A673 (cell line): ENCODE results near the gene DOCK1. TPM values are rescaled to one million over a fixed set of nuclear protein-coding genes. Genes with fewer than 3 reads are reported as not detected.

Source experiments
- BruUV-seq: library from RNA; stranded (reverse); fragments of 400-500 nt; replicated peaks from 2 replicates; lab custom pipeline; 2021; lab: Mats Ljungman, UMichigan
- CTCF ChIA-PET: fragments of 300-600 bp; sonication (Branson Sonifier 250); formaldehyde crosslinking; loops from one replicate; lab custom pipeline; 2022; ENCODE audit warnings: antibody characterized with exemption; lab: Charles Lee
- POLR2A ChIA-PET: fragments of 300-600 bp; sonication (Branson Sonifier 250); formaldehyde crosslinking; loops from one replicate; lab custom pipeline; 2022; ENCODE audit warnings: antibody characterized with exemption; ENCODE audit not compliant: low non-redundant PET; lab: Charles Lee
- DNase-seq: peaks from one replicate; pipeline ENCODE4 v3.0.0-alpha.2; 2015; ENCODE audit warnings: low spot score
- H3K27ac ChIP-seq: fragments of 200-600 bp; sonication (generic); 2 replicates; pipeline ENCODE4 v1.5.1; 2016; ENCODE audit warnings: mixed run types, low read depth, mild to moderate bottlenecking, mixed read lengths, antibody characterized with exemption, low read length; ENCODE audit not compliant: poor library complexity, severe bottlenecking
- H3K27me3 ChIP-seq: fragments of 200-600 bp; sonication (generic); replicated peaks from 2 replicates; pipeline ENCODE4 v1.6.1; 2017; ENCODE audit warnings: mixed run types, low read depth, mild to moderate bottlenecking, mixed read lengths, antibody characterized with exemption, low read length; ENCODE audit not compliant: insufficient read depth, poor library complexity
- H3K36me3 ChIP-seq: fragments of 200-600 bp; sonication (generic); 2 replicates; pipeline ENCODE4 v1.6.1; 2016; ENCODE audit warnings: mixed run types, mild to moderate bottlenecking, mixed read lengths, antibody characterized with exemption, low read length; ENCODE audit not compliant: insufficient read depth, poor library complexity, severe bottlenecking
- H3K4me1 ChIP-seq: fragments of 200-600 bp; sonication (generic); 2 replicates; pipeline ENCODE4 v1.6.1; 2017; ENCODE audit warnings: mixed run types, mild to moderate bottlenecking, mixed read lengths, antibody characterized with exemption, low read length; ENCODE audit not compliant: insufficient read depth, poor library complexity, severe bottlenecking
- H3K4me3 ChIP-seq: fragments of 200-600 bp; sonication (generic); 2 replicates; pipeline ENCODE4 v1.5.1; 2016; ENCODE audit warnings: low read depth, mixed run types, mild to moderate bottlenecking, mixed read lengths, low read length; ENCODE audit not compliant: poor library complexity, severe bottlenecking
- H3K9me3 ChIP-seq: fragments of 200-600 bp; sonication (generic); 2 replicates; pipeline ENCODE4 v1.6.1; 2016; ENCODE audit warnings: mixed run types, low read depth, mild to moderate bottlenecking, mixed read lengths, antibody characterized with exemption, low read length; ENCODE audit not compliant: poor library complexity, severe bottlenecking
- EZH2 ChIP-seq: fragments of 200-600 bp; sonication (generic); IDR thresholded peaks from 2 replicates; pipeline ENCODE4 v1.6.1; 2017; ENCODE audit warnings: borderline replicate concordance, low read depth, mild to moderate bottlenecking, mixed read lengths, antibody characterized with exemption, low read length; ENCODE audit not compliant: poor library complexity, severe bottlenecking
- intact Hi-C: fragments of 100-400 bp; cut with micrococcal nuclease; formaldehyde crosslinking; loops from one replicate; pipeline ENCODE4 v1.10.0; 2022; ENCODE audit not compliant: unreplicated experiment
- total RNA-seq: library from RNA; stranded (reverse); gene quantifications from 2 replicates; pipeline ENCODE4 v1.2.3, GENCODE V29; 2021
- TF ChIP-seq, protein P1 (sequence below): fragments of 300-800, 200-600 bp; sonication (generic); conservative IDR thresholded peaks from 2 replicates; pipeline ENCODE4 v1.5.1; 2017; ENCODE audit warnings: low read depth, mild to moderate bottlenecking, antibody characterized with exemption, low read length, moderate library complexity, mixed read lengths

DOCK1 gene
- total RNA-seq, 1 experiment from 2014 or later: 30.7 TPM

DNA sequence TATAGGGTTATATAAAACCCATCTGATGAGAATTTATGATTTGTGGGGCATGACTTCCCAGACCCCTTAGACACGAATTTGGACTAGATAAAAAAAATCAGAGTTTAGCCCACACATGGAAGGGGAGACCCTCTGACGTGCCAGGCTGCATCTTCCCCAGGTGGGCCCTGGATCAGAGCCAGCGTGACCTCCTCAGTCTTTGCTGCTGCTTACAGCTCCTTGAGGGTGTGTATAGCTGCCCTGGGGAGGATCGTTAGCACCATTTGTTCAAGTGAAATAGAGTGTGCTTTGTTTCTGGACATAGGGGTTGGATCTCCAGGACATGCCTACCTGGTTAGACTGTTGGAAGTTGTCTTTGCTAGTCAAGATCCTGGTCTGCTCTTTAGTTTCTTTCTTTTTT is 54.2 kb downstream of the DOCK1 start:
- CTCF ChIA-PET: no interaction called here
- Histone ChIP-seq H3K36me3 (no peaks in the 10 kb centered on the region), H3K4me3 (no peak overlapping the region), H3K27ac (no peak overlapping the region), H3K4me1 (peaks cover 5% of the 10 kb centered on the region), H3K27me3 (no peaks in the 10 kb centered on the region), H3K9me3 (no peaks in the 10 kb centered on the region)
- TF ChIP-seq, protein P1, sequence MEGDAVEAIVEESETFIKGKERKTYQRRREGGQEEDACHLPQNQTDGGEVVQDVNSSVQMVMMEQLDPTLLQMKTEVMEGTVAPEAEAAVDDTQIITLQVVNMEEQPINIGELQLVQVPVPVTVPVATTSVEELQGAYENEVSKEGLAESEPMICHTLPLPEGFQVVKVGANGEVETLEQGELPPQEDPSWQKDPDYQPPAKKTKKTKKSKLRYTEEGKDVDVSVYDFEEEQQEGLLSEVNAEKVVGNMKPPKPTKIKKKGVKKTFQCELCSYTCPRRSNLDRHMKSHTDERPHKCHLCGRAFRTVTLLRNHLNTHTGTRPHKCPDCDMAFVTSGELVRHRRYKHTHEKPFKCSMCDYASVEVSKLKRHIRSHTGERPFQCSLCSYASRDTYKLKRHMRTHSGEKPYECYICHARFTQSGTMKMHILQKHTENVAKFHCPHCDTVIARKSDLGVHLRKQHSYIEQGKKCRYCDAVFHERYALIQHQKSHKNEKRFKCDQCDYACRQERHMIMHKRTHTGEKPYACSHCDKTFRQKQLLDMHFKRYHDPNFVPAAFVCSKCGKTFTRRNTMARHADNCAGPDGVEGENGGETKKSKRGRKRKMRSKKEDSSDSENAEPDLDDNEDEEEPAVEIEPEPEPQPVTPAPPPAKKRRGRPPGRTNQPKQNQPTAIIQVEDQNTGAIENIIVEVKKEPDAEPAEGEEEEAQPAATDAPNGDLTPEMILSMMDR: no peak
- TF ChIP-seq EZH2: no peak
- intact Hi-C loops: no loop called here
- no TSS peak for BruUV-seq
- DNase-seq: no peak
- POLR2A ChIA-PET: no interaction called here

DNA sequence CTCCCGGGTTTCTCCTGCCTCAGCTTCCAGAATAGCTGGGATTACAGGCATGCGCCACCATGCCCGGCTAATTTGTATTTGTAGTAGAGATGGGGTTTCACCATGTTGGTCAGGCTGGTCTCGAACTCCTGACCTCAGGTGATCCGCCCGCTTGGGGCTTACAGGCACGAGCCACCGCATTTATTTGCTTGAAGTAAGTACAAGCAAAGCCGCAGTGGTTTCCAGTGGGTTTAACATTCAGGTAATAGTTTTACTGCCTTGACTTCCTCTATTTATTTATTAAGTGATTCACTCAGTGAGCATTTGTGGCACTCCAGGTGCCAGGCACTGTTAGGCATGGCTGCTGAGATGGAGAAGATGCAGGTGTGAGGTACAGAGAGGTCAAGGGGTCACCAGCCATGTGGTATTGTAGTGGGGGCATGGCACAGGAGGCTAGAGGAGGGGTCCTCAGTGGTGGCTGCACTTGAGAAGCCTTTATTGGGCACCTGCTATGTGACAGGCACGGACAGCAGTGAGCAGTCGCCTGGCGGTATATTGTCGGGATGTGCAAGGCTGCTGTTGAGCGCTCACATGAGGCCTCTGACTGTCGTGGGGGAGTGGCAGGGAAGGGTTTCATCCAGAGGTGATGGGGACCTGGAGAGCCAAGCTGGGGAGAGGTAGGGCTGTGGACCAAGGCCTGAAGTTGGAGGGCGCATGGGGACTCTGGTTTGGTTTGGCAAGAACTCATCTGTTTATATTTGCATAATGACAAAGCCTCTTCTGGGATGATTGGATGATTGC is 54.9 kb downstream of the DOCK1 start:
- no peaks in the 10 kb centered on the region for H3K27me3 ChIP-seq
- H3K4me1 ChIP-seq: peaks cover 5% of the 10 kb centered on the region
- no peak overlapping the region for H3K27ac ChIP-seq
- no peaks in the 10 kb centered on the region for H3K9me3 ChIP-seq
- no peak overlapping the region for H3K4me3 ChIP-seq
- no peaks in the 10 kb centered on the region for H3K36me3 ChIP-seq
- CTCF ChIA-PET: no interaction called here
- no peak for DNase-seq
- intact Hi-C loops: no loop called here
- POLR2A ChIA-PET: no interaction called here
- no TSS peak for BruUV-seq
- TF ChIP-seq EZH2: no peak
- TF ChIP-seq, protein P1: no peak

DNA sequence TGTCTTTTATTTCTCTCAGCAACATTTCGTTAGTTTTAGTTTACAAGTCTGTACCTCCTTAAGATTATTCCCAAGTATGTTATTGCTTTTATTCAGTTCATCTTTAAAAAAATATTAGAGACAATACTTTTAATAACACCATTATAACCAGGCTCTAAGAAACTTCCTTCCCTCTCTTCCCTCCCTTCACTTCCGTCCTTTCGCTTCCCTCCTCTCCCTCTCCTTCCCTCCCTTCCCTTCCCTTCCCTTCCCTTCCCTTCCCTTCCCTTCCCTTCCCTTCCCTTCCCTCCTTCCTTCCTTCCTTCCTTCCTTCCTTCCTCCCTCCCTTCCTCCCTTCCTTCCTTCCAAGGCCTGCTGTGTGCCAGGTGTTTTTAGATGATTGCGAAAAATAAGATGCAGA is 58.1 kb downstream of the DOCK1 start:
- TF ChIP-seq EZH2: no peak
- TF ChIP-seq, protein P1: no peak
- CTCF ChIA-PET: no interaction called here
- H3K36me3 ChIP-seq: no peaks in the 10 kb centered on the region
- DNase-seq: no peak
- H3K4me1 ChIP-seq: peaks cover 5% of the 10 kb centered on the region
- no peak overlapping the region for H3K27ac ChIP-seq
- intact Hi-C loops: no loop called here
- no peaks in the 10 kb centered on the region for H3K27me3 ChIP-seq
- BruUV-seq: no TSS peak
- no peak overlapping the region for H3K4me3 ChIP-seq
- POLR2A ChIA-PET: no interaction called here
- H3K9me3 ChIP-seq: no peaks in the 10 kb centered on the region
